ENCODE measurements around the gene TMEM233.

- no peak for TF ChIP-seq EZH2 (IDR thresholded peaks at IDR 0.05; ENCODE audit: borderline replicate concordance)
- no peak for TF ChIP-seq EZH2phosphoT487 (IDR thresholded peaks at IDR 0.05; ENCODE audit: low read depth, severe bottlenecking, unreplicated experiment)
- no peak for TF ChIP-seq CTCF (IDR thresholded peaks at IDR 0.05; ENCODE audit: poor library complexity)
Measured at GRCh38 chr12:119673634-119674033, 80.1 kb downstream of the TMEM233 start.
